Esophagus muscularis mucosa (tissue), 3 donors: Measurements from ENCODE around the gene HDAC5.

ENCODE experiments used
- POLR2A ChIP-seq: fragments of 450-650 bp; IDR thresholded peaks from one replicate; pipeline ENCODE4 v1.6.1; 2017; ENCODE audit warnings: antibody characterized with exemption, moderate library complexity, mild to moderate bottlenecking, low read depth
- TF ChIP-seq, protein P1 (sequence below), 3 experiments: fragments of 200-600 bp in 2 of 3; fragments of 450-650 bp in 1 of 3; sonication (generic) in 2 of 3; IDR thresholded peaks; one replicate each; pipeline ENCODE4 v1.5.1; 2017 to 2019; ENCODE audit warnings: antibody characterized with exemption in 3 of 3, mild to moderate bottlenecking in 2 of 3, moderate library complexity in 1 of 3

DNA sequence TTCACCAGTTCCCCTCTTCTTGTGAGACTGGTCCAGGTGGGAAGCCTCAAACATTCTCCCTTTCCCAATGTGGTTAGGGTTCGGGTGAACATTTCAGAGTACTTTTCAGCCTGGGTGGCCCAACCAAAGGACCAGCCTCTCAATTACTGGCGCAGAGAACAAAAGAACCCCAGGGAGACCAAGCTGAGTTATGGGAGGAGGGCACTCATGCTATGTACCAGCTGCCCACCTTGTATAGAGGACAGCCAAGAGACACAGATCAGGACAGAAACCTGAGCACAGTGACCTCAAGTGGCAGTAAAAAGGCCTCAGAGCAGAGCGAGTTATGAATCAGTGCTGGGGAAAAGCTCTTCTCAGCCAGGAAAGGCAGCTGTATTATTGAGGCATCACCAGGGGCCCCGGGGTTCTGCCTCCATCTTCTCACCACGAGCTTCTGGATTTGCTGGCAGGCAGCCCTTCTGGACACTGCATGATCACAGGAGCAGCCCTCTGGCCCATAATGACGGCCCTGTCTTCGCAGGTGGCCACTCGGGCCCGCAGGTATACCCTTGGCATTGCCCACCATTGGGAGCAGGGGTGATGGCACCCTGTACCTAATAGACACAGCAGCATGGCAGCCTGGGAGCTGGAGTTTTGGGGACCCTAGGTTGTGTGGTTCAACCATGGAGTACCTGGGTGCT is 49.1 kb downstream of the HDAC5 start:
- TF ChIP-seq, protein P1, sequence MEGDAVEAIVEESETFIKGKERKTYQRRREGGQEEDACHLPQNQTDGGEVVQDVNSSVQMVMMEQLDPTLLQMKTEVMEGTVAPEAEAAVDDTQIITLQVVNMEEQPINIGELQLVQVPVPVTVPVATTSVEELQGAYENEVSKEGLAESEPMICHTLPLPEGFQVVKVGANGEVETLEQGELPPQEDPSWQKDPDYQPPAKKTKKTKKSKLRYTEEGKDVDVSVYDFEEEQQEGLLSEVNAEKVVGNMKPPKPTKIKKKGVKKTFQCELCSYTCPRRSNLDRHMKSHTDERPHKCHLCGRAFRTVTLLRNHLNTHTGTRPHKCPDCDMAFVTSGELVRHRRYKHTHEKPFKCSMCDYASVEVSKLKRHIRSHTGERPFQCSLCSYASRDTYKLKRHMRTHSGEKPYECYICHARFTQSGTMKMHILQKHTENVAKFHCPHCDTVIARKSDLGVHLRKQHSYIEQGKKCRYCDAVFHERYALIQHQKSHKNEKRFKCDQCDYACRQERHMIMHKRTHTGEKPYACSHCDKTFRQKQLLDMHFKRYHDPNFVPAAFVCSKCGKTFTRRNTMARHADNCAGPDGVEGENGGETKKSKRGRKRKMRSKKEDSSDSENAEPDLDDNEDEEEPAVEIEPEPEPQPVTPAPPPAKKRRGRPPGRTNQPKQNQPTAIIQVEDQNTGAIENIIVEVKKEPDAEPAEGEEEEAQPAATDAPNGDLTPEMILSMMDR (IDR thresholded peaks at IDR 0.05): no peak
- TF ChIP-seq POLR2A: no peak
